ENCODE measurements around the gene CCNK.

DNA sequence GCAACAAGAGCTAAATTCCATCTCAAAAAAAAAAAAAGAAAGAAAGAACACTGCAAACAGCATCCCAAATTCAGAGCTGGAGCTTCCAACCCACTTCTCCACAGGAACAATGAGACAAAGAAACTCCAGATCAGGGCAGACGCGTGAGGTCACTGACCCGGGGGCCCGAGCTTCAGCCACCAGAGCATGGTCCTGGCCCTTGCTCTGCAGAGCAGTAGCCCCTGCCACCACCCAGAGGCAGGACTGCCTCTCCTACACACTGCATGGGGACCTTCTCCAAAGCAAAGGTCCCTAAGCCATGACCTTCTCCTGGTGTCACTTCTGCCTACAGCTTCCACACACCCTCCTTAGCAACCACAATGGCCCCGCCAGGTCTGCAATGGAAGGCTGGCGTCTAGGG lies 53.1 kb downstream of the CCNK start:
- TF ChIP-seq, protein P1, sequence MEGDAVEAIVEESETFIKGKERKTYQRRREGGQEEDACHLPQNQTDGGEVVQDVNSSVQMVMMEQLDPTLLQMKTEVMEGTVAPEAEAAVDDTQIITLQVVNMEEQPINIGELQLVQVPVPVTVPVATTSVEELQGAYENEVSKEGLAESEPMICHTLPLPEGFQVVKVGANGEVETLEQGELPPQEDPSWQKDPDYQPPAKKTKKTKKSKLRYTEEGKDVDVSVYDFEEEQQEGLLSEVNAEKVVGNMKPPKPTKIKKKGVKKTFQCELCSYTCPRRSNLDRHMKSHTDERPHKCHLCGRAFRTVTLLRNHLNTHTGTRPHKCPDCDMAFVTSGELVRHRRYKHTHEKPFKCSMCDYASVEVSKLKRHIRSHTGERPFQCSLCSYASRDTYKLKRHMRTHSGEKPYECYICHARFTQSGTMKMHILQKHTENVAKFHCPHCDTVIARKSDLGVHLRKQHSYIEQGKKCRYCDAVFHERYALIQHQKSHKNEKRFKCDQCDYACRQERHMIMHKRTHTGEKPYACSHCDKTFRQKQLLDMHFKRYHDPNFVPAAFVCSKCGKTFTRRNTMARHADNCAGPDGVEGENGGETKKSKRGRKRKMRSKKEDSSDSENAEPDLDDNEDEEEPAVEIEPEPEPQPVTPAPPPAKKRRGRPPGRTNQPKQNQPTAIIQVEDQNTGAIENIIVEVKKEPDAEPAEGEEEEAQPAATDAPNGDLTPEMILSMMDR (IDR thresholded peaks at IDR 0.05): no peak
- TF ChIP-seq POLR2A (IDR thresholded peaks at IDR 0.05): no peak

Data from uterus (tissue), 2 donors.